GM20000 (cell line): ENCODE measurements around the gene MBOAT7.
"Not testable (repeated sequence)": the region's sequence is repeated elsewhere in the genome, so short reads cannot be mapped to it uniquely, and the experiment has no call there.

Experiments used
- DNase-seq: peaks from one replicate; pipeline ENCODE4 v3.0.0; 2012; ENCODE audit warnings: low spot score
- TF ChIP-seq, protein P1 (sequence below): IDR thresholded peaks from 2 replicates; pipeline ENCODE4 v1.5.1; 2012; ENCODE audit warnings: mild to moderate bottlenecking, control low read depth; ENCODE audit errors: extremely low read depth, missing control alignments

The MBOAT7 gene

DNA sequence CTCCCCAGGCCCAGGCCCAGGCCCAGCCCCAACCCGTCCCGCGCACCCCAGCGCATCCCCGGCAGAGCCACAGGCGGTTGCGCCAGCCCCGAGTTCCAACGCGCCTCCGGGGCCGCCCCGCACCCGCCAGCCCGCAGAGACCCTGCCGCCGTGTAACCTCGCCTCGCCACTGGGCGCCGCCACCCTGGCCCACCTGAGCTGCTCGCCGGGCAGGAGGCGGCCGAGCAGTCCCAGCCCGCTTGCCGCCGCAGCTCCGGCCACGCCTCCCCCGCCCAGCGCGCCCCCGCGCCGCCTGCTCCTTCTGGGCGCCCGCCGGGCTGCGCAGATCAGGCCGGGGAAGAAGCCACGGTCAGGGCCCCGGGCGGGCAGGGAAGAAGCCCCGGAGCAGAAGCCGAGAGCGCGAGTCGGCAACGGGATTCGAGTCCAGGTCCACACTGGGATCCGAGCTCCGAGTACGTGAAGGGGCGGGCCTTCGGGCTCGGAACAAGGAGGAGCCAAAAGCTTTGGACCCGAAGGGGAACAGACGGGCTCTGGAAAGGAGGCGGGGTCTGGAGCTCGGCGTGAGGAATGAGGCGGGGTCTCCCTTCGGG is at the start of gene MBOAT7:
Gene MBOAT7, minus strand, starts transcription at position 436 of the 590 bp plus-strand sequence. CDS start 1,072 bp downstream, outside the sequence.
- DNase-seq: peak; percentile 92
- TF ChIP-seq, protein P1, sequence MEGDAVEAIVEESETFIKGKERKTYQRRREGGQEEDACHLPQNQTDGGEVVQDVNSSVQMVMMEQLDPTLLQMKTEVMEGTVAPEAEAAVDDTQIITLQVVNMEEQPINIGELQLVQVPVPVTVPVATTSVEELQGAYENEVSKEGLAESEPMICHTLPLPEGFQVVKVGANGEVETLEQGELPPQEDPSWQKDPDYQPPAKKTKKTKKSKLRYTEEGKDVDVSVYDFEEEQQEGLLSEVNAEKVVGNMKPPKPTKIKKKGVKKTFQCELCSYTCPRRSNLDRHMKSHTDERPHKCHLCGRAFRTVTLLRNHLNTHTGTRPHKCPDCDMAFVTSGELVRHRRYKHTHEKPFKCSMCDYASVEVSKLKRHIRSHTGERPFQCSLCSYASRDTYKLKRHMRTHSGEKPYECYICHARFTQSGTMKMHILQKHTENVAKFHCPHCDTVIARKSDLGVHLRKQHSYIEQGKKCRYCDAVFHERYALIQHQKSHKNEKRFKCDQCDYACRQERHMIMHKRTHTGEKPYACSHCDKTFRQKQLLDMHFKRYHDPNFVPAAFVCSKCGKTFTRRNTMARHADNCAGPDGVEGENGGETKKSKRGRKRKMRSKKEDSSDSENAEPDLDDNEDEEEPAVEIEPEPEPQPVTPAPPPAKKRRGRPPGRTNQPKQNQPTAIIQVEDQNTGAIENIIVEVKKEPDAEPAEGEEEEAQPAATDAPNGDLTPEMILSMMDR: peak; percentile 59

GRCh38 chr19:54233941-54234340 is 44.6 kb upstream of the MBOAT7 start:
- TF ChIP-seq, protein P1: no peak
- DNase-seq: no peak

- DNase-seq: peak; percentile 81
- TF ChIP-seq, protein P1: peak; percentile 81
These were observed 41.9 kb upstream of the MBOAT7 start for GRCh38 chr19:54231077-54231931.

DNA sequence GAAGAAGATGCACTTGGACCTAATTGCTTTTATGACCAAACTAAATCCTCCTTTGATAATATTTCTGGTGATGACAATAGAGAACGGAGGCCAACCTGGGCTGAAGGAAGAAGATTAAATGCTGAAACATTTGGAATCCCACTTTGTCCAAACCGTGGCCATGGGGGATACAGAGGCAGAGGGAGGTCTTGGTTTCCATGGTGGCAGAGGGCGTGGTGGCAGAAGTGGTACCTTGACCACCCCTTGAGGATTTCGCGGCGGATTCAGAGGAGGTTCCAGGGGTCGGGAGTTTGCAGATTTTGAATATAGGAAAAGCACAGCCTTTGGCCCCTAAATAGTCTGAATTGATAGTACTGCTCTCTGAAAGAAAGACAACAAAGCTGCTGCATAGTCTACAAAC is 40.7 kb upstream of the MBOAT7 start:
- TF ChIP-seq, protein P1: no peak
- no peak for DNase-seq

GRCh38 chr19:54229146-54229545 is 39.8 kb upstream of the MBOAT7 start:
- no peak for DNase-seq
- TF ChIP-seq, protein P1: no peak

- DNase-seq: not testable (repeated sequence)
These were observed 35.2 kb upstream of the MBOAT7 start for GRCh38 chr19:54224619-54225018.

DNA sequence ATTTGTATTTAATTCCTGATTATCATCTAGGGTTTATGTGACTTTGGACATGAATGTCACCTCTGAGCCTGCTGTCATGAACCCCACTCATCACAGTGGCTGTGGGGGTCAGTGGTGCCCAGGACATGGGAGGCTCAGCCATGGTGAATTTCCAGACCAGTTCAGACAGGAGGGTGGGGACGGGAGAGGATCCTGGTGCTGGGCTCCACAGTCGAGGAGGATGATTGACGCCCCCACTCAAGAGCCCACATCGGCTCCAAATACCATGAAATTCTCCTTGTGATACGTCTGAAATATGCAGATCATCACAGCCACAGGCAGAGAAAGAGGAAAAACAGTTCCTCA is 34.5 kb upstream of the MBOAT7 start:
- not testable (repeated sequence) for DNase-seq

DNA sequence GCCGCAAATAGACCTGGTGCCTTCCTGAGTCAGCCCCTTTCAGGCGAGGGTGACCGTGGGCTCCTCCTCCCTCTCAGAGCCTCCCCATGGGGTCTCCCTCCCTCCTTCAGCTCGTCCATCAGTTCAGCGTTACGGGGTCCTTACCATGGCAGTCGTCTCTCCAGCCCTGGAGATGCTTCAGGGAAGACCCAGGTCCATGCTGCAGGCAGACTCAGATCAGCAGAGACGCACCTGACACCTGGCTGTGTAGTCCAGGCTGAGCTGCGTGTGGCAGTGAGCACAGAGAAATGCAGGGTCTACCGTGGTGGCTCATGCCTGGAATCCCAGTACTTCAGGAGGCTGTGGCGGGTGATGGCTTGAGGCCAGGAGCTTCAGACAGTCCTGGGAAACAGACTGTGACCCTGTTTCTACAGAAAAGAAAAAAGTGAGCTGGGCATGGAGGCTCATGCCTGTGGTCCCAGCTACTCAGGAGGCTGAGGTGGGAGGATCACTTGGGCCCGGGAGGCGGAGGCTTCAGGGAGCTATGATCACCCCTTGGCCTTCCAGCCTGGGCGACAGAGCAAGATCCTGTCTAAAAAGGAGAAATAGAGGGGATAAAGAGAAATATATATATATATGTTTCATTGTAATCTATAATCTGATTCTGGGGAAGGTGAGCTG is 34.0 kb upstream of the MBOAT7 start:
- not testable (repeated sequence) for DNase-seq

DNA sequence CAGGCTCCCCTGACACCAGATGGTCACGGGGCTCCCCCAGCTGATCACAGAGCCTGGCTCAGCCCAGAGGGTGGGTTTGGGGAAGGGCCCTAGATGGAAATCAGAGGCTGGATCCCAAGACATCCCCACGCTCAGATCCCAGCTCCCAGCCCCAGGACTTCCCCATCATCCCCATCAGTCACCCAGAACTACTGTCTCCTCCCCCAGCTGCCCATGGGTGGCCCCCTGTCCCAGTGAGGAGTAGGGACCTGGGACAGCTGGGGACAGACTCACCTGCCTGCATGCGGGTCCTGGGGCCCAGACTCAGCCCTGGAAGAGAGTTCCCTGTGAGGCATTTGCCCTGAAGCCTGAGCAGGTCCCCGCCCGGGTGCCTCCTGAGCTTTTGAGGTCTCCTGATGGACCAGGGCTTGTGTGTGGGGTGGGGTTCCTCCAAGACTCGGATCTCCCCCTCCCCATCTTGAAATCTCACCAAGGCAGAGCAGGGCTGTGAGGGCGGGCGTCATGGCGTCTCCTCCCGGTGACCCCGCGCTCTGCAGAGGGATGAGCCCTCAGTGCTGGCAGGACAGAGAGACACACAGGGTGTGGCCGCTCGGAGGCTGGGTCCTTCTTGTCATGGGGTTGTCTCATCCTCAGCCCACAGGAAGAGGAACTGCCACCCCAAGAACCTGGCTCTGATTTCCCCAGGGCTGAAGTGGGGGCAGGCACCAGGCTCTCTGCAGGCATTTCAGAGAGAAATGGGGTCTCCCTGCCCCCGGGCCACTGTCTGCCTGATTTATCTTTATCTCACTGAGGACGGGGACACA is 33.3 kb upstream of the MBOAT7 start, which contains the start of gene LILRB3:
Gene LILRB3, minus strand, starts transcription at position 534 of the 803 bp plus-strand sequence. Its CDS starts 31 bp downstream, at position 503.
- DNase-seq: not testable (repeated sequence)

DNA sequence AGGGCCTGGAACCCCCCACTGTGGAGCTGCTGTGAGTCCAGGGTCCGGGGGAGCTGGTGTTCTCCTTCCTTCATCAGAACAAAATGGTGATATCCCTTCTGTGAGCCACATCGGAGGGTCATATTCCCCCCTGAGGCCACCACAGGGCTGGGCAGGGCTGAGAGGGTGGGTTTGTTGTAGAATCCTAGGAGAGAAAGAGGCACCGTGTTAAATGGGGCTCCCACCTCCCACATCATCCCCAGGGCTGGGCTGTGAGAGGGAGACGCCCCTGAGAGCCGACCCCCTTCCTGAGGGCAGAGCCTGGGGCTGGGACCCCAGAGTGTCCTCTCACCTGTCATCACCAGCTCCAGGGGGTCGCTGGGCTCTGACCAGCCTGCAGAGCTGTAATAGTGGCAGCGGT is 32.6 kb upstream of the MBOAT7 start:
- DNase-seq: not testable (repeated sequence)

- DNase-seq: not testable (repeated sequence)
These were observed 30.3 kb upstream of the MBOAT7 start for GRCh38 chr19:54219702-54220101.
